Chondrocyte (in vitro differentiated cells): ENCODE data around the gene COX6B1. TPM values are rescaled to one million over a fixed set of nuclear protein-coding genes. Genes with fewer than 3 reads are reported as not detected.

Source experiments
- DNase-seq: peaks from one replicate; pipeline ENCODE4 v3.0.0; 2021; ENCODE audit warnings: mixed read lengths, low spot score
- H3K27ac Mint-ChIP-seq: one replicate; pipeline ENCODE4 v1.8.0; 2021; ENCODE audit warnings: mild to moderate bottlenecking, moderate library complexity, mixed read lengths; ENCODE audit not compliant: unreplicated experiment
- H3K27me3 Mint-ChIP-seq: 2 replicates; pipeline ENCODE4 v1.8.0; 2021; ENCODE audit warnings: low read depth, mixed read lengths
- H3K36me3 Mint-ChIP-seq: 2 replicates; pipeline ENCODE4 v1.8.0; 2021; ENCODE audit warnings: low read depth, mixed read lengths
- H3K4me1 Mint-ChIP-seq: 2 replicates; pipeline ENCODE4 v1.8.0; 2021; ENCODE audit warnings: low read depth, mild to moderate bottlenecking, mixed read lengths
- H3K4me3 Mint-ChIP-seq: one replicate; pipeline ENCODE4 v1.8.0; 2021; ENCODE audit warnings: mild to moderate bottlenecking, moderate library complexity, mixed read lengths; ENCODE audit not compliant: unreplicated experiment
- H3K9me3 Mint-ChIP-seq: 2 replicates; pipeline ENCODE4 v1.8.0; 2021; ENCODE audit warnings: low read depth, mixed read lengths
- CTCF ChIP-seq: fragments of 200-600 bp; sonication (generic); IDR thresholded peaks from 2 replicates; pipeline ENCODE4 v1.5.0; 2021; ENCODE audit warnings: antibody characterized with exemption, mild to moderate bottlenecking, moderate library complexity
- total RNA-seq: library from RNA; stranded (reverse); gene quantifications from 3 replicates; pipeline ENCODE4 v1.2.1, GENCODE V29; 2021

Gene COX6B1
- total RNA-seq, 1 donor from 2014 or later = 266 TPM

GRCh38 chr19:35703343-35703742 lies 55.2 kb downstream of the COX6B1 start:
- Mint-ChIP-seq H3K36me3 (no peaks in the 10 kb centered on the region), H3K9me3 (no peaks in the 10 kb centered on the region), H3K27me3 (no peaks in the 10 kb centered on the region), H3K4me1 (peaks cover 3% of the 10 kb centered on the region), H3K27ac (no peak overlapping the region), H3K4me3 (no peak overlapping the region)
- TF ChIP-seq CTCF = no peak
- DNase-seq = no peak

GRCh38 chr19:35704218-35704617 lies 56.1 kb downstream of the COX6B1 start, which contains the start of gene ZBTB32:
Gene ZBTB32 (plus strand): TSS chr19:35704558. CDS start chr19:35714627, 10,069 bp downstream.
- no peak for DNase-seq
- TF ChIP-seq CTCF = no peak
- Mint-ChIP-seq H3K27me3 (no peaks in the 10 kb centered on the region), H3K9me3 (no peaks in the 10 kb centered on the region), H3K4me1 (peaks cover 3% of the 10 kb centered on the region), H3K36me3 (no peaks in the 10 kb centered on the region), H3K27ac (no peak within 1 kb of the TSS), H3K4me3 (no peak within 1 kb of the TSS)

Other genes starting within 250 kb of the COX6B1 start
- gene FFAR2, start 200.1 kb upstream of the COX6B1 start, total RNA-seq = not detected in 3 replicates
- not detected in 3 replicates for gene KRTDAP, start 157.9 kb upstream of the COX6B1 start, total RNA-seq
- gene DMKN, start 134.7 kb upstream of the COX6B1 start, total RNA-seq = 1.3 to 2.1 TPM in 2 of 3 replicates, not detected in the other
- 0.30 to 0.56 TPM (median 0.36 TPM) in 3 replicates for gene SBSN, start 120.0 kb upstream of the COX6B1 start, total RNA-seq
- gene GAPDHS, start 114.9 kb upstream of the COX6B1 start, total RNA-seq = not detected in 3 replicates
- 86.3 to 105 TPM (median 90.9 TPM) in 3 replicates for gene TMEM147, start 102.7 kb upstream of the COX6B1 start, total RNA-seq
- gene ATP4A, start 84.7 kb upstream of the COX6B1 start, total RNA-seq = not detected in 3 replicates
- gene PMIS2, start 62.1 kb upstream of the COX6B1 start, total RNA-seq = not detected in 3 replicates
- gene HAUS5, start 35.6 kb upstream of the COX6B1 start, total RNA-seq = 7.7 to 17.2 TPM (median 8.4 TPM) in 3 replicates
- 75.4 to 92.2 TPM (median 91.3 TPM) in 3 replicates for gene RBM42, start 19.3 kb upstream of the COX6B1 start, total RNA-seq
- 1.5 to 1.7 TPM (median 1.6 TPM) in 3 replicates for gene ETV2, start 6.6 kb upstream of the COX6B1 start, total RNA-seq
- gene UPK1A, start 18.2 kb downstream of the COX6B1 start, total RNA-seq = 0.65 TPM in 1 of 3 replicates, not detected in the others
- not detected in 3 replicates for gene ZBTB32, start 56.2 kb downstream of the COX6B1 start, total RNA-seq
- 27.3 to 31.5 TPM (median 30.8 TPM) in 3 replicates for gene KMT2B, start 69.7 kb downstream of the COX6B1 start, total RNA-seq
- gene IGFLR1, start 94.1 kb downstream of the COX6B1 start, total RNA-seq = 0.59 to 1.4 TPM (median 0.99 TPM) in 3 replicates
- gene U2AF1L4, start 97.1 kb downstream of the COX6B1 start, total RNA-seq = 22.9 to 28.8 TPM (median 24.7 TPM) in 3 replicates
- gene PSENEN, start 97.3 kb downstream of the COX6B1 start, total RNA-seq = 59.9 to 71.1 TPM (median 61.8 TPM) in 3 replicates
- gene LIN37, start 100.3 kb downstream of the COX6B1 start, total RNA-seq = 11.9 to 18.6 TPM (median 13.5 TPM) in 3 replicates
- 0.75 to 5.7 TPM (median 5.0 TPM) in 3 replicates for gene HSPB6, start 108.7 kb downstream of the COX6B1 start, total RNA-seq
- 17.4 to 24.6 TPM (median 20.3 TPM) in 3 replicates for gene PROSER3, start 109.9 kb downstream of the COX6B1 start, total RNA-seq
- gene ARHGAP33, start 127.2 kb downstream of the COX6B1 start, total RNA-seq = 8.5 to 14.6 TPM (median 12.0 TPM) in 3 replicates
- not detected in 3 replicates for gene PRODH2, start 164.5 kb downstream of the COX6B1 start, total RNA-seq
- gene NPHS1, start 204.2 kb downstream of the COX6B1 start, total RNA-seq = not detected in 3 replicates
- 0.22 TPM in 1 of 3 replicates, not detected in the others for gene KIRREL2, start 208.6 kb downstream of the COX6B1 start, total RNA-seq
- 31.7 to 76.4 TPM (median 66.8 TPM) in 3 replicates for gene APLP1, start 220.3 kb downstream of the COX6B1 start, total RNA-seq